Transverse colon (tissue), 4 donors: Measurements from ENCODE around the gene FBXL3. TPM values are rescaled to one million over a fixed set of nuclear protein-coding genes. Genes with fewer than 3 reads are reported as not detected.

Source experiments
- DNase-seq: peaks from one replicate; pipeline ENCODE4 v3.0.0-alpha.2; 2019
- H3K27ac ChIP-seq, 4 donors: fragments of 200-600 bp; sonication (generic); 2 replicates each; pipeline ENCODE4 v1.5.1; 2016 to 2018; ENCODE audit warnings: inconsistent platforms in 4 of 4
- H3K27me3 ChIP-seq: fragments of 200-600 bp; sonication (generic); 2 replicates; pipeline ENCODE4 v1.5.1; 2017; ENCODE audit warnings: inconsistent platforms
- H3K36me3 ChIP-seq, 4 donors: fragments of 200-600 bp; sonication (generic); 2 replicates each; pipeline ENCODE4 v1.5.1; 2017 to 2019; ENCODE audit warnings: inconsistent platforms in 4 of 4
- H3K4me1 ChIP-seq, 4 donors: fragments of 200-600 bp; sonication (generic); 2 replicates each; pipeline ENCODE4 v1.5.1; 2017 to 2020; ENCODE audit warnings: inconsistent platforms in 4 of 4
- H3K4me3 ChIP-seq, 4 donors: fragments of 200-600 bp; sonication (generic); 1 replicate in 1 of 4; 2 replicates in 3 of 4; pipeline versions ENCODE4 v1.5.1 to v1.6.1; 2017 to 2019; ENCODE audit warnings: inconsistent platforms in 4 of 4
- H3K9me3 ChIP-seq, 2 donors: fragments of 200-600 bp; sonication (generic); 2 replicates each; pipeline ENCODE4 v1.5.1; 2017 to 2019; ENCODE audit warnings: inconsistent platforms in 2 of 2
- EP300 ChIP-seq: sonication (generic); formaldehyde crosslinking; IDR thresholded peaks from one replicate; pipeline ENCODE4 v1.6.1; 2017; ENCODE audit warnings: antibody characterized with exemption, low read depth
- POLR2A ChIP-seq: fragments of 450-650 bp; IDR thresholded peaks from one replicate; pipeline ENCODE4 v1.6.1; 2016; ENCODE audit warnings: antibody characterized with exemption, mild to moderate bottlenecking, moderate library complexity
- POLR2AphosphoS5 ChIP-seq, 3 donors: sonication (generic); formaldehyde crosslinking; IDR thresholded peaks; one replicate each; pipeline ENCODE4 v1.6.1; 2016; ENCODE audit warnings: antibody characterized with exemption in 3 of 3
- WGBS, 2 donors: methylation state at CpG; one replicate each; pipeline ENCODE4 v1.1.5; 2018; ENCODE audit warnings: low coverage in 1 of 2; 5-methylcytosine and 5-hydroxymethylcytosine counted together
- in situ Hi-C, 4 donors: fragments of 200-750 bp; cut with MboI; loops; one replicate each; pipeline versions ENCODE4 v1.15.0 to v1.15.1; 2017; ENCODE audit warnings: low sequenced_read_pairs in 3 of 4, low pct_ligation_motif_present in 1 of 4, low pct_unique_long_range_greater_than_20kb in 1 of 4
- intact Hi-C: fragments of 100-400 bp; cut with DNase I; formaldehyde crosslinking; loops from one replicate; pipeline ENCODE4 v1.15.1; 2023; ENCODE audit warnings: low total_unique reads
- total RNA-seq, 4 donors: library from RNA; depleted of rRNA; stranded (reverse); fragments of >200 nt; gene quantifications; one replicate each; pipeline ENCODE4 v1.1.0, GENCODE V29; 2016
- TF ChIP-seq, protein P1 (sequence below), 5 experiments: fragments of 200-600 bp in 3 of 5; fragments of 450-650 bp in 2 of 5; sonication (generic) in 3 of 5; IDR thresholded peaks; 1 replicate in 2 of 5; 2 replicates in 3 of 5; pipeline ENCODE4 v1.5.1; 2016 to 2017; ENCODE audit warnings: antibody characterized with exemption in 5 of 5, inconsistent platforms in 3 of 5, mild to moderate bottlenecking in 2 of 5, moderate library complexity in 1 of 5

FBXL3 gene
- total RNA-seq, 4 donors from 2014 or later = 23.1 to 111 (median 88.4) TPM

DNA sequence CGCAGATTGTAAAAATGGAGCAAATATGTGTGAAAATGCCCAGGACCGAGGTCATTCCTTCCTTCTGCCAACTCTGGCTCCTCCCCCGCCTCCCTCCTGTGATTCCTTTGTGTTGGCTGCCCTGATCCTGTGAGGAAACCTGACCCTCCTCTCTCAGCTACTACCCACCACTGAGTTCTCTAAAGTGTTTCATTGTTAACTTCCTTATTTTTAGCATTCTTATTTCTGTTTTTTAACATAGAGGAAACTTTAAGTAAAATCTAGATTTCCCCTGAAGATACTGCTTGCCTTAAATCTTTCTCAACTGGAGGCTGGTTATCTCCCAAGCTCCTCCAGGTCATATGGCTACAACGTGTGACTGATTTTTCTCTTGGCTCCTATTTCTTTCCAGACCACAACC is 21.7 kb upstream of the FBXL3 start:
- no peaks in the 10 kb centered on the region for H3K9me3 ChIP-seq
- no peaks in the 10 kb centered on the region for H3K27me3 ChIP-seq
- in situ Hi-C loops (no loop called here), intact Hi-C loops (no loop called here)
- DNase-seq = no peak
- H3K4me3 ChIP-seq = no peak overlapping the region
- TF ChIP-seq POLR2AphosphoS5 (IDR thresholded peaks at IDR 0.05) (no peak), POLR2A (no peak), EP300 (no peak)
- TF ChIP-seq, protein P1, sequence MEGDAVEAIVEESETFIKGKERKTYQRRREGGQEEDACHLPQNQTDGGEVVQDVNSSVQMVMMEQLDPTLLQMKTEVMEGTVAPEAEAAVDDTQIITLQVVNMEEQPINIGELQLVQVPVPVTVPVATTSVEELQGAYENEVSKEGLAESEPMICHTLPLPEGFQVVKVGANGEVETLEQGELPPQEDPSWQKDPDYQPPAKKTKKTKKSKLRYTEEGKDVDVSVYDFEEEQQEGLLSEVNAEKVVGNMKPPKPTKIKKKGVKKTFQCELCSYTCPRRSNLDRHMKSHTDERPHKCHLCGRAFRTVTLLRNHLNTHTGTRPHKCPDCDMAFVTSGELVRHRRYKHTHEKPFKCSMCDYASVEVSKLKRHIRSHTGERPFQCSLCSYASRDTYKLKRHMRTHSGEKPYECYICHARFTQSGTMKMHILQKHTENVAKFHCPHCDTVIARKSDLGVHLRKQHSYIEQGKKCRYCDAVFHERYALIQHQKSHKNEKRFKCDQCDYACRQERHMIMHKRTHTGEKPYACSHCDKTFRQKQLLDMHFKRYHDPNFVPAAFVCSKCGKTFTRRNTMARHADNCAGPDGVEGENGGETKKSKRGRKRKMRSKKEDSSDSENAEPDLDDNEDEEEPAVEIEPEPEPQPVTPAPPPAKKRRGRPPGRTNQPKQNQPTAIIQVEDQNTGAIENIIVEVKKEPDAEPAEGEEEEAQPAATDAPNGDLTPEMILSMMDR (IDR thresholded peaks at IDR 0.05) = no peak
- WGBS, 2 donors = 69 to 81% methylated on average over 4 of the region's 4 CpGs
- no peak overlapping the region for H3K27ac ChIP-seq
- no peaks in the 10 kb centered on the region for H3K4me1 ChIP-seq
- H3K36me3 ChIP-seq = peaks cover 0 to 14% (median 7%) of the 10 kb centered on the region in 4 donors

DNA sequence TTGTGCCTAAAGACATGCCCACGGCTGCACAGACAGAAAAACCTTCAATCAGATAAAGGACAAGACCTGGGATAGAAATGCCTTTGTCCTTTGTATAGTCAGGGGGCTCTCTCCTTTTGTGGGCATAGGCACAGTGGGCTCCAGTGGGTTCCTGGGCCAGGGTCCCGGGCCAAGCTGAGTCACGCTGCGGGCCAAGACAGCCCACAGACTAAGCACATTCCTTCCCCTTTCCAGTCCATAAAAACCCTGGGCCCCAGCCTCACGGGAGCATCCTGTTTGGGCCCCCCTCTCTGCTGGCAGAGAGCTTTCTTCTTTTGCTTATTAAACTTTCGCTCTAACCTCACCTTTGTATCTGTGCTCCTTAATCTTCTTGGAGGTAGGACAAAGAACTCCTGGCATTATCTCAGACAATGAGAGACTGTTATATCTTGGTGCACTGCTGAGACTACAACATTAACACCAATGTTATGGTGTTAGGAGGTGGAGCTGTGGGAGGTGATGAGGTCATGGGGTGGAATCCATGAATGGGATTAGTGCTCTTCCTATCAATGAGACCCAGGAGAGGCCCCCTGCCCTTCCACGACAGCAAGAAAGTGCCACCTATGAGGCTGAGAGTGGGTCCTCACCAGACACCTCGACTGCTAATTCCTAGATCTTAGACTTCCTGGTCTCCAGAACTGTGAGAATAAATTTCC is 20.8 kb upstream of the FBXL3 start:
- intact Hi-C loops (no loop called here), in situ Hi-C loops (no loop called here)
- TF ChIP-seq, protein P1 (IDR thresholded peaks at IDR 0.05) = no peak
- TF ChIP-seq POLR2AphosphoS5 (IDR thresholded peaks at IDR 0.05) (no peak), POLR2A (no peak), EP300 (no peak)
- H3K36me3 ChIP-seq = peaks cover 0 to 14% (median 4%) of the 10 kb centered on the region in 4 donors
- no peak for DNase-seq
- no peaks in the 10 kb centered on the region for H3K9me3 ChIP-seq
- H3K4me3 ChIP-seq = no peak overlapping the region
- H3K27me3 ChIP-seq = no peaks in the 10 kb centered on the region
- H3K4me1 ChIP-seq = peaks cover 0 to 2% (median 0%) of the 10 kb centered on the region in 4 donors
- WGBS, 2 donors = 90 to 91% methylated on average over 4 to 8 of the region's 8 CpGs
- no peak overlapping the region for H3K27ac ChIP-seq

DNA sequence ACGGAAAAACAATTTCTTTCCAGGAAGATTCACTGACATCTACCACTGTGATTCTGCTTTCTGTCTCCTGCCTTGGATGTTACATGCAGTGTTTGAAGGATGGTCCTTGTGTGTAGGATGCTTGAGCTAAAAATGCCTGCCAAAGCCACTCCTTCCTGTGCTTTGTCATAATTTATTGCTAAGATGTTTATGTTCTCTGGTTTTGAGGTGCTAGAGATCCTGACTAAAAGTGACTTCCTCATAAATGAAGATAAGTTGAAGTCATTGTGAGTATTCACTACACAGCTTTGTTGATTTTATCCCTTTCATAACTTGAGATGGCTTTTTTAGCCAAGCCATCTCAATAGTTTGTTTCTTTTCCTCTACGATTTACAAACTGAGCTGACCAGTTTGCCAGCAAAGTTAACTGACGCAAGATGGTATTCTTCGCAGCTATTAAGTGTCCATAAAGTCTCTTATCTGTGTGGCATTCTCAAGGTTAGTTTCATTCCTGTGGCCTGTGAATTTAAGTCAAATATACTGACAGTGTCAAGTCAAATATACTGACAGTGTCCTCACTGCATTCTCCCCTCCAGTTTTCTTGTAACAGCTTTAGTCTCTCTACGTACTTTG is 15.7 kb upstream of the FBXL3 start:
- Histone ChIP-seq H3K27me3 (no peaks in the 10 kb centered on the region), H3K9me3 (no peaks in the 10 kb centered on the region), H3K4me1 (peaks cover 0 to 7% (median 3%) of the 10 kb centered on the region in 4 donors), H3K36me3 (no peaks in the 10 kb centered on the region), H3K27ac (peak overlapping the region in 1 of 4 donors; percentile 41), H3K4me3 (no peak overlapping the region)
- TF ChIP-seq EP300 (no peak), POLR2AphosphoS5 (IDR thresholded peaks at IDR 0.05) (no peak), POLR2A (no peak)
- TF ChIP-seq, protein P1 (IDR thresholded peaks at IDR 0.05) = no peak
- WGBS, 2 donors = 49% methylated on average over 3 to 5 of the region's 5 CpGs
- intact Hi-C loops = no loop called here
- DNase-seq = no peak
- in situ Hi-C loops = no loop called here

DNA sequence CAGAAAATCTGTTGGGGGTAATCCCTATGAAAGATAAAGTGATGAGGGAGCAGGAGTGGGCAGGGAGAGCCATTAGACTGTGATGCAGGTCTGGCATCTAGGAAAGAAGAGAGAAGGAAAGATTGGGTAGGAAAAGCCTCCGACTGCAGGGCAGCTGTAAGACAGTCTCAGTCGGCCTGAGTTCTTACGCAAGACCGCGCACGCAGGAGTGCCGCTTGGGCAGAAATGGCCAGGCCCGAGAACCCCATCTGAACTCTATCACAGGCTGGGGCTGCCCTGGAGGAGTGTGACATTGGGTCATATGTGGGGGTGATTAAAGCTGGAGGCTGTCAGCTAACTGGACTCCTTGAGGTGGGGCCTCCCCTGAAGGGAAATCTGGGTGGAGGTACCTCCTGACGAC is 13.9 kb upstream of the FBXL3 start:
- Histone ChIP-seq H3K36me3 (no peaks in the 10 kb centered on the region), H3K9me3 (no peaks in the 10 kb centered on the region), H3K27ac (no peak overlapping the region), H3K4me3 (no peak overlapping the region), H3K4me1 (peaks cover 0 to 7% (median 3%) of the 10 kb centered on the region in 4 donors), H3K27me3 (no peaks in the 10 kb centered on the region)
- 92% methylated on average over 9 of the region's 9 CpGs; no CpG with 5 or more reads in 1 of the 2 donors for WGBS, 2 donors
- in situ Hi-C loops (no loop called here), intact Hi-C loops (no loop called here)
- TF ChIP-seq POLR2AphosphoS5 (IDR thresholded peaks at IDR 0.05) (no peak), EP300 (no peak), POLR2A (no peak)
- TF ChIP-seq, protein P1 (IDR thresholded peaks at IDR 0.05) = no peak
- DNase-seq = no peak
